Stimulated activated CD4-positive, alpha-beta T cell treated with anti-CD3 and anti-CD28 coated beads, TNF-alpha, amount 100 ng/mL, for 48 hours (primary cell): Measurements from ENCODE around the gene PLCL2.

Source experiments
- DNase-seq, 3 donors: peaks; one replicate each; pipeline ENCODE4 v3.0.0-alpha.2; 2020; ENCODE audit warnings: low read depth in 3 of 3

Gene PLCL2

GRCh38 chr3:16884748-16885592 is at the start of gene PLCL2:
Gene PLCL2 (plus strand): TSS chr3:16884955. CDS start chr3:16885040, 85 bp downstream.
- DNase-seq, result peak in 2 of 3 donors; percentile 38 to 43

- no peak for DNase-seq
Measured at GRCh38 chr3:16836505-16837237, 48.1 kb upstream of the PLCL2 start.

- no peak for DNase-seq
Measured at GRCh38 chr3:16837602-16838001, 47.2 kb upstream of the PLCL2 start.

GRCh38 chr3:16838561-16838960 is 46.2 kb upstream of the PLCL2 start:
- no peak for DNase-seq

GRCh38 chr3:16839271-16840100 is 45.3 kb upstream of the PLCL2 start:
- no peak for DNase-seq

- DNase-seq, result no peak
Measured at GRCh38 chr3:16840101-16840424, 44.7 kb upstream of the PLCL2 start.

- DNase-seq, result no peak
Measured at GRCh38 chr3:16841041-16841753, 43.6 kb upstream of the PLCL2 start.

- no peak for DNase-seq
Measured at GRCh38 chr3:16841904-16842271, 42.9 kb upstream of the PLCL2 start.

GRCh38 chr3:16842272-16843270 is 42.2 kb upstream of the PLCL2 start:
- DNase-seq, result peak; percentile 43 to 59 (median 49)

GRCh38 chr3:16844222-16844621 is 40.5 kb upstream of the PLCL2 start:
- DNase-seq, result no peak

- no peak for DNase-seq
Measured at GRCh38 chr3:16844791-16845190, 40.0 kb upstream of the PLCL2 start.

- DNase-seq, result no peak
Measured at GRCh38 chr3:16846373-16847080, 38.2 kb upstream of the PLCL2 start.

GRCh38 chr3:16848007-16848406 is 36.7 kb upstream of the PLCL2 start:
- DNase-seq, result no peak

GRCh38 chr3:16849229-16849628 is 35.5 kb upstream of the PLCL2 start:
- peak; percentile 18 to 65 (median 39) for DNase-seq

- no peak for DNase-seq
Measured at GRCh38 chr3:16849795-16850194, 35.0 kb upstream of the PLCL2 start.

- no peak for DNase-seq
Measured at GRCh38 chr3:16855497-16855896, 29.3 kb upstream of the PLCL2 start.

GRCh38 chr3:16860234-16860633 is 24.5 kb upstream of the PLCL2 start:
- no peak for DNase-seq

- no peak for DNase-seq
Measured at GRCh38 chr3:16861432-16861831, 23.3 kb upstream of the PLCL2 start.

GRCh38 chr3:16864610-16865313 is 20.0 kb upstream of the PLCL2 start:
- no peak for DNase-seq
